CD4-positive, alpha-beta T cell treated with Interleukin-15 for 4 hours (primary cell): ENCODE measurements around the gene PLEKHA4.
A peak's percentile ranks its signal among the peaks of the same experiment; 100 is the strongest.
"Not testable (repeated sequence)": the region's sequence is repeated elsewhere in the genome, so short reads cannot be mapped to it uniquely, and the experiment has no call there.

Source experiments
- DNase-seq: peaks from one replicate; pipeline ENCODE4 v3.0.0-alpha.2; 2020; ENCODE audit warnings: low spot score

PLEKHA4 gene

DNA sequence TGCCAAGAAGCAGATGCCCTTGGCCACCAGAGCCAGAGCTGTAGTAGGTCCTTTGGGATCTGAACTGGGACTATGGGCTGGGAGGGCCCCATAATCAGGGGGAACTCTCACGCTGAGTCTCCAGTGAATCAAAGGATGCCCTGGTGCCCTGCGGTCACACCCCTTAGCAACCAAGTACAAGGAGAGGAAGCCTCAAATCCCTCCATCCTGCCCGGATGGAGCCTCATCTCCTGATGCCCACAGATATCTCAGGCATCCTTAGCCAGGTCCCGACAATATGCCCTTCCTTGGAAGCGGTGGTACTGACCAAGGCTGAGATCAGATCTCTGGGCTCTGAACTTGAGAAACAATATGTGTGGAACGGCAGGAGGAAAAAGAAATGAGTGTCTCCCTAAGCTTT lies 1.7 kb downstream of the PLEKHA4 start:
- no peak for DNase-seq

DNA sequence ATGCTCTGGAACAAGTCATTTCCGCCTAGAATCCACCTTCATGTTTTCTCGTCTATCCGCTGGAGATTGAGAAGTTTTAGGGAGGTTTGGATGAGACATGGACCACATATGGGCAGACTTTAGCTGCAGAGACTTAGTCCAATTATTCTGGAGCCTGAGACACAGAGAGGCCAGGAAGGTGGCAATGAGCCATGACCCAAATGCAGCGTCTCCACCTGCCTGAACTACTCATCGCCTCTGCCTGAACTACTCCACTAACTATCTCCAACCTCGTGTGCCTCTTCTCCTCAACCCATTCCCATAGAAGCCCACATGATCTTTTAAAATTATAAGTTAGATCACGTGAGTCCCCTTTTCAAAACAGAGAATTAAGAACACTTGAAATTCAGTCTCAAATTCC lies 5.6 kb downstream of the PLEKHA4 start:
- no peak for DNase-seq

DNA sequence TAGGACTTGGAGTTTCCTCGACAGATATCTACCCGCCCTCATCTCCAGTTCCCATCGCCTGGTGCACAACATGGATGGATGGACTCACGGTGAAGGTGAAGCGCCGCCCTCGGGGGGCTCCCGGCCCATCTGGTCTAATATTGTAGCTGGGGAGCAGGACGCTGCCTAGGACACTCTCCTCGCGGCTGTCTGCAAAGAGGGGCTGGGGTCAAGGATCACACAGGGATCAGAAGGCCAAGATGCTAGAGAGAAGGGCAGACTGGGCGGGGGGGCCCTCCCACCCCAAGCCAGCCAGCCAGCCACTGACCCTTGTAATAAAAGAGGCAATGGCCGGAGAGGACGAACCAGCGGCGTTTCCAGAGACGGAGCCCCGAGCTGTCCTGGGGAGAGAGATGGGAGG lies 7.1 kb downstream of the PLEKHA4 start:
- no peak for DNase-seq

DNA sequence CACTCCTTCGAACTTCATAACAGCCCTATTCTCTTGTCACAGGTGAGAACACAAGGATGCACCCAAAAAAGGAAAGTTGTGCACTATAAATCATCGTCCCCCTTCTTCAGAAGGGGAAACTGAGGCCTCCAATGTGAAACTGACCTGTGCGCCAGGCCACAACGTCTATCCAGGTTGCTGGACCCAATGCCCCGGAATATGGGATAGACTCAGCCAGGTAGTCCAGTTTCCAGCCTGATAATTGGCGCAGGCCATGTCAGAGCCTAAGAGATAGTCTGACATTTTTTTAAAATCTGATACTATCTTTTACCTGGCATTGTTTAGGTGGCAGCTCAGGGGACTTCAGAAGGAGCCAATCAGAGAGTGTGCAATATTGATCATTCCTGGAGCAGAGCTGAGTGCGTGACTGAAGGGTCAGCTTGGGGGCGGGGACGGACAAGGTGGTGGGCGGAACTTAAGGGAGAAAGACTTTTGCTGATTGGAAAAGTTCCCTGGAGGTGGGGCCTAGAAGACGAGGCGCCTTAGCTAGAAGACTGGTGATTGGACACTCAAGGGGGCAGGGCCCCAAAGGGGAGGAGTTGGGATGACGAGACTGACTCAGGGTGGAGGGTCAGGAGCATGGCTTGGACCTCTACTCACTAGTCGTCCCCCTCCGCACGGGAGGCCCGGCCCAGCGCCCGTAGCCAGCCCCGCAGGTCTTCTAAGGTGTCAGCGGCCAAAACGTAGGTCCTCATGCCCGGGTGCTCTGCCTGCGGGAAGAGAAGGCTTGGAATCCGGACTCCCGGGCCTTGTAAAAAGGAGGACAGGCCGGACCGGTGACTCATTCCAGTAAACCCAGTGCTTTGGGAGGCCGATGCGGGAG lies 8.5 kb downstream of the PLEKHA4 start:
- DNase-seq: no peak

DNA sequence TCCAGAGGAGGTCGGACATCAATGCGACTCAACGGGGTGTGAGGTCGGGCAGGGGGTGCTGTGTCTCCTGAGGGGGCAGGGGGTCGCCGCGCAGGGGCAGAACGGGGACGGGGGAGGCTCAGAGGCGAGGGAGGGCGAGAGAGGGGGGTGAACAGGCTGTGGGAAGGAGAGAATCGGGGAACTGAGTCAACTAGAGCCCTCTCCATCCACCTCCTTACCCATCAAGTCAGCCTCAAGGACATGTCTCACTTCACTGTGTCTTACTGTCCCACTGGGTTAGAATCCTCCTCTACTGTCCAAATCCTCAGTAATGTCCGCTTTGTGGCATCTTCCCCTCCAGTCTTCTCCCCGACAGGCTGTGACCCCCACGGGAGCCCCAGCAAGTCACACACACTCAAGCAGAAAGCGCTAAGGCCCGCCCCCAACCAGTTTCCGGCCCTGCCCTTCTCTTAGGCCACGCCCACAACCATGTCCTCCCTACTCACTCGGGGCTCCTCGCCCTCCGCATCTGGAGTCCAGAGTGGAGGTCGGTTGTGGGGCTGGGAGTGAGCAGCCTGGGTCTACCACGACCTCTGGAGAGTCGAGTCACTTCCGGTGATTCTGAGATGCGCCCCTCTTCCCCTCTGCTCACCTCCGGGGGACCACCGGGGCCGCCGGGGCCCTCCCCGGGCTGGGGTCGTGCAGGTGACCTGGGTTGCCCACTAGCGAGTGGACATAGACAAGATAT lies 9.3 kb downstream of the PLEKHA4 start:
- DNase-seq: peak; percentile 82

DNA sequence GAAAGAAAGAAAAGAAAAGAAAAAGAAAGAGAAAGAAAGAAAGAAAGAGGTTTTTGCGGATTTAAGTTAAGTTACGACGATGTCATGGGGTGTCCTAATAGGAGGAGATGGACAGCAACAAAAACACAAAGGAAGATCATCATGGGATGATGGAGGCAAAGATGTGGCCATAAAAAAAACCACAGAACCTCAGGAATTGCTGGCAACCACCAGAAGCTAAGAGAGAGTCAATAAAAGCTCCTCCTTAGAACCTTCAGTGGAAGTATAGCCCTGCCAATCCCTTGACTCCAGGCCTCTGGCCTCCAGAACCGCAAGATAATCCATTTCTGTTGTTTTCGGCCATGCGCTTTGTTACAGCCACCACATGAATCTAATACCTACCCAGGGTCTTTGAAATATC lies 11.5 kb downstream of the PLEKHA4 start:
- no peak for DNase-seq

DNA sequence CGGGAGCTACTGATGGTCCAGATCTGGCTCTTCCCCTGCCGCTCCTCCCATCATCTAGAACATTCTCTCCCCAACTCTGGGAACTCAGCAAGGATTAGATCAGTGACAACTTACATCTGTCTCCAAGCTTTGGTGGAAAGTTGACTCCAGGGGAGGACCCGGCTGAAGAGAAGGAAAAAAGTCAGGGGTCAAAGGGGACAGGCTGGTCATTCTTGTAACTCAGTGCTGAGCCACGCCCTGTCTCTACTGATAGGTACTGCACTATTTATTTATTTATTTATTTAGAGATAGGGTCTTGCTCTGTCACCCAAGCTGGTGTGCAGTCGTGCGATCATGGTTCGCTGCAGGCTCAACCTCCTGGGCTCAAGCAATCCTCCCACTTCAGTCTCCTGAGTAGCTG lies 14.3 kb downstream of the PLEKHA4 start:
- DNase-seq: no peak

DNA sequence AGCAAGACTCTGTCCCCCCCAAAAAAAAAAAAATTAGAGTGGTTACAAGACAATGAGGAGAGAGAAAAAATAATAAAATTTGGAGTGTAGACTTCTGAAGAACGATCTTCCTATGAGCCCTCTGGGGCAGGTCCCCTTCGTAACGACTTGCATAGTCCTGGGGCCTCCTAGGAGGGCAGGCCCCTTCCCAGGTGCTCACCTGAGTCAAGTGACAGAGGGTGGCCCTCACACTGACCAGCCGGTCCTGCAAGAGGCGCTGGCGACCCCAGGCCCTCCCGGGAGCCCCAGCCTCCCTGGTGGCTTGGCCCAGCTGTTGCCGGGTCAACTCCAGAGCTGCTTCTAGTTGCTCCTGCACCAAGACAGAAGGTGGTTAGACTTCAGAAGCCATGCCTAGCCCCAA lies 14.9 kb downstream of the PLEKHA4 start:
- no peak for DNase-seq

DNA sequence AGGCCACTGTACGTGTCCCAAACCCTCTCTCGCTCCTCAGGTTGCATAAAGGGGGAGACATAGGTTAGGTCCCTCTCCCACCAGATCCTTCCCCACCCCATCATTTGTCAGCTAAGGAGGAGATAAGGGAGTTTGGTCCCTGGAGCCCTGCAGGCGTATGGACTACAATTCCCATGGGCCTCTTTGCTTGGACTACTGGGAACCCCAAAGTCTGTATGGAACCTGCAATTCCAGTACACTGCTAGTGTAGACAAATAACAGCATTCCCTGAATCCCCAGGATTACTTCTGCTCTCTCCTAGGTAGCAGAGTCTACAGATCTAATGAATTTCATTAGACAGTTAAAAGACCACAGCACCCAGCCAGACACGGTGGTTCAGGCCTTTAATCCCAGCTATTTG lies 16.1 kb downstream of the PLEKHA4 start:
- no peak for DNase-seq

DNA sequence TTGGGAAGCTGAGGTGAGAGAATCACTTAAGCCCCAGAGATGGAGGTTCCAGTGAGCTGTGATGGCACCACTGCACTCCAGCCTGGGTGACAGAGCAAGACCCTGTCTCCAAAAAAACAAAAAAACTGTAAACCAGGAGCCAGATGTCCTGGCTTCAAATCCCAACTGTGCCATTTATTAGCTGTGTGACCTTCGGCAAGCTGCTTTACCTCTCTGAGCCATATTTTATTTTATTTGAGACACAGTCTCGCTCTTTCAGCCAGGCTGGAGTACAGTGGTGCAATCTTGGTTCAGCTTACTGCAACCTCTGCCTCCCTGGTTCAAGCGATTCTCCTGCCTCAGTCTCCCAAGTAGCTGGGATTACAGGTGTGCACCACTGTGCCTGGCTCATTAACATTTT lies 21.8 kb downstream of the PLEKHA4 start:
- DNase-seq: not testable (repeated sequence)

DNA sequence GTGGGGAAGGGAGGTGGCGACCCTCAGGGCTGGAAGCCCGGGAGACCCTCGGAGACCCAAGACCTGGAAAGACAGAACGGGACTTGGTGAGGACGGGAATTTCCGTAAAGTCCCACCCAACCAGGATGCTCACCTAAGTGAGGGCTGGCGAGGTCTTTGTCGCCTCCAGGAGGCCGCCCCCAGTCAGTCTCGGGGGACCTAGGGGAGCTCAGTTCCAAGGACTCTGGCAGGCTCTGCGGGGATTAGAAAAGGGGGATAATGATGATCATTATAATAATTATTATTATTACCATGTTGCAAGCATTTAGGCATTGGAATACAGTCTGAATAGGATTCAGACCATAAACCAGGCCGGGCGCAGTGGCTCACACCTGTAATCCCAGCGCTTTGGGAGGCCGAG lies 23.0 kb downstream of the PLEKHA4 start:
- DNase-seq: no peak

DNA sequence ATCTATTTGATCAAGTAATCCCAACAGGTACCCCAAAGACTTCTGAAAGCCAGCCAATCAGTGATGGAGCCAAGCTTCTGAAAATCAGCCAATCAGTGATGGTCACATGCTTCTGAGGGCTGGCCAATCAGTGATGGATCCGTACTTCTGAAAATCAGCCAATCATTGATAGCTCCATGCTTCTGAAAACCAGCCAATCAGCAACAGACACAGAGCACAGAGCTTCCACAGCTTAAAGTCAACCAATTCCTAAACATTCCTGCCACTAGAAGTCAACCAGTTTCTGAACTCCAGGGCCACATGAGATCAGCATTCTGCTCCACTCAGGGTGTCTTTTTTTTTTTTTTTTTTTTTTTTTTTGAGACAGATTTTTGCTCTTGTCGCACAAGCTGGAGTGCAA lies 23.9 kb downstream of the PLEKHA4 start:
- DNase-seq: no peak

DNA sequence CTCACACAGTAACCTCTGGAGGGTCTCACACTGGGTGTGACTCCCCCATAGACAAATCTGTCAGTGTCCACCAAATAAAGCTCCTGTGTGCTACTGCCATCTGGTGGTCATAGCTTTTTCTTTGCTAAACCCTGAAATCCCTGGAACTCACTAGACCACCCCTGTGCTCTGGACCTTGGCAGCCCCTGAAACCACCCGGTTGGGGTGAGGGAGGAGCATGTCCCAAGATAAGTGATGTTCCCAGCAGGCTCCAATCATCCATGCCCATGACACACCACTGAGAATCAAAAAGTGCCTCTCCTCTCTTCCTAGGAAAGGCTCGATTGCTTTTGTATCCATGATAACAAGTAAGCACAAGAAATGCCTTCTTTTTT lies 25.6 kb downstream of the PLEKHA4 start:
- DNase-seq: peak; percentile 62

DNA sequence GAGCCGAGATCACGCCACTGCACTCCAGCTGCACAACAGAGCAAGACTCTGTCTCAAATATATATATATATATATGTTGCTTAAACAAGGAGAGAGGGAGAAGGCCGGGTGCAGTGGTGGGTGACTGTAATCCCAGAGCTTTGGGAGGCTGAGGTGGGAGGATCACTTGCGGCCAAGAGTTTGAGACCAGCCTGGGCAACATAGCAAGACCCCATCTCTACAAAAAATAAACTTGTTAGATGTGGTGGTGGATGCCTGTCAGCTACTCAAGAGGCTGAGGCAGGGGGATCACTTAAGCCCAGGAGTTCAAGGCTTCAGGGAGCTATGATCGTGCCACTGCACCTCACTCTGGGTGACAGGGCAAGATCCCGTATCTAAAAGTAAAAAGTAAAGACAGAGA lies 26.8 kb downstream of the PLEKHA4 start:
- DNase-seq: no peak

DNA sequence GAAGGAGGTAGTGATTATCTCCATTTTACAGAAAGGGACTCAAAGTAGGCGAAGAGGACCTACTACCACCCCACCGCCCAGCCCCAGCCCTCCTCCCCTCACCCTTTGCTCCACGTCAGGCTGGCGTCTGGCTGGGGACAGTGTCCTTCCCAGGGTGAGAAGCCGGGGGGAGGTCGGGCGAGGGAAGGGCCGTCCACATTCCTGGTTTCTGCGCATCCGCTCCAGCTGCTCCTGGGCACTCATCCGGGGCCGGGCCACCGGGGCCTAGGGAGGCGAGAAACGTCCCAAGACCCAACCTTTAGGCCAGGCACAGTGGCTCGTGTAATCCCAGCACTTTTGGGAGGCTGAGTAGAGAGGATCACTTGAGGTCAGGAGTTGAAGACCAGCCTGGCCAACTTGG lies 27.4 kb downstream of the PLEKHA4 start:
- no peak for DNase-seq

DNA sequence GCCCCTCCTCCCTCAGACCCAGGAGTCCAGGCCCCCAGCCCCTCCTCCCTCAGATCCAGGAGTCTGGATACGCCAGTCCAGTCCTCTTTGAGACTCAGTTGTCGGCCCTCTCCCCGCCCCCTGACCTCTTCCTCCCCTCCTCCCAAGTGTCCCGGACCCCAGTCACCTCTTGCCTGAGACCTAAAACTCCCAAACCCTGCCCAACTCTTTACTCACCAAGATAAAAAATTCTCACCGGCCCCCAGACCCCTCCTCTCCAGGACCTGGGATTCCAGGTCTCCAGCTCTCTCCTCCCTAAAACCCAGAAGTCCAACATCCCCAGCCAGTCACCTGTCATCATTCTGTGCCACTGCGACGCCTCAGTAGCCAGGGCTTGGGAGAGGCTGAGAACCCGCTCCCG lies 30.7 kb downstream of the PLEKHA4 start:
- no peak for DNase-seq

DNA sequence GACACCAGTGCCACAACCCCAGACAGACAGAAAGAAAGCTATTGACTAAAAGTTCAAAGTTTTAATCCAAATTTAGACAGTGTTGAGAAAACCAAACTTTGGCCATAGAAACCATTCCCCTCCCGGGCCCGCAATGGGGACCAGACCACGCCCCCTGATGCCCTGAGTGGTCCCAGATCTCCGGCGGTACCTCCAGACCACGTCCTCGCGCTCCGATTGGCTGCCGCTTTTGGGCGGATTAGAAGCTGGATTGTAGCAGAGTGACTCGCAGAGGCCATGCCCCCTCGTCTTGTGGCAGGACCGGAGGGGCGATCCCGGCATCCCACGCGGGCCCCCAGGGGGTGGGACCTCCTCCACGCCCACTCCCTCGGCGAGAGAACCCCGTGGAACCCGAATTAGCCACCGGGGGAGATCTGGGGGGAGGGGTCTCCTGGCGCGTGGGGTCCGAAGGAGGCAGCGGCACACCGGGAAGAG lies 31.3 kb downstream of the PLEKHA4 start:
- peak; percentile 75 for DNase-seq

DNA sequence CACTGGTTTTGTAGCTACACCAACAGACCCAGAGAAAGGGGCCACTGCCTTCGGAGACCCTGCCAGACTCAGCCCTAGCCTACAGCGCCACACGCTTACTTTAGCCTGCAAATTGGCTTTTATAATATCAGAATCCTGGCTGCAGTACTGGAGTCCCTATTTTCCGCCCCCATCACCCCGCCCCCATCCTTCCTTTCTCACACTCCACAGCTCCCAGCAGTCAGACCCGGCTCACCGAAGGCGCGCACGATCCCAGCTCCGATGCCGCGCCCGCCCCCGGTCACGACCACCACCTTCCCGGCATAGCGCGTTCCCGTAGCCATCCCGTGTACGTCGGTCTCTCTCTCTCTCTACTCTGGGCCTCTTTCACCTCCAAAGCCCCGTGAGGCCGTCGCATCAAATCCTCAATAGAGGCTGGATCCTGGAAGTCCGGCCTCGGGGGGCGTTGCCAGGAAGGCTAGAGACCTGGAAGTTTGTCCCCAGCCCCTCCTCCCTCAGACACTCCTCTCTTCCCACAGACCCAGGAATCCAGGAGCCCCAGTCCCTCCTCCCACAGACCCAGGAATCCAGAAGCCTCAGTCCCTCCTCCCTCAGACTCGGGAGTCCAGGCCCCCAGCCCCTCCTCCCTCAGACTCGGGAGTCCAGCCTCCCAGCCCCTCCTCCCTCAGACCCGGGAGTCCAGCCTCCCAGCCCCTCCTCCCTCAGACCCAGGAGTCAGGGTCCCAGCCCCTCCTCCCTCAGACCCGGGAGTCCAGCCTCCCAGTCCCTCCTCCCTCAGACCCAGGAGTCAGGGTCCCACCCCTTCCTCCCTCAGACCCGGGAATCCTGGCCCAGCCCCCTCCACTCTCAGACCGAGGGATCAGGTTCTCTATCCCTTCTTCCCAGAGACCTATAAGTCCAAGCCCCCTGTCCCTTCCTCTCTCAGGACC lies 32.1 kb downstream of the PLEKHA4 start, which contains the start of gene HSD17B14:
Gene HSD17B14, minus strand, starts transcription at position 403 of the 929 bp plus-strand sequence. Its CDS starts 80 bp downstream, at position 323.
- DNase-seq: no peak

DNA sequence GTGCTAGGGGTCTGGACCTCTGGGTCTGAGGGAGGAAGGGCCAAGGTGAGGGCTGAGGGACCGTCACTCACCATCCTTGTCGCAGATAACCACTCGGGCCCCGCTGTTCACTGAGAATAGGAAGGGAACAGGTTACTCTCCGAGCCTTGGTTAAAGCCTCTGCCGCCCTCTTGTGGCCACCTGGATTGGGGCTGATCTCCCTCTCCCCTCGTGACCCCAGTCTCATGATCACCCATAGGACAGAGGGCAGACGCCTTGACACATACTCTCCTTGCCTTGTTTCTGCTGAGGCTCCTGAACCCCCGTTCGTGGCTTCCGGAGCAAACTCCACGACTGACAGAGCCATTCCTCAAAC lies 32.7 kb downstream of the PLEKHA4 start:
- peak; percentile 93 for DNase-seq

DNA sequence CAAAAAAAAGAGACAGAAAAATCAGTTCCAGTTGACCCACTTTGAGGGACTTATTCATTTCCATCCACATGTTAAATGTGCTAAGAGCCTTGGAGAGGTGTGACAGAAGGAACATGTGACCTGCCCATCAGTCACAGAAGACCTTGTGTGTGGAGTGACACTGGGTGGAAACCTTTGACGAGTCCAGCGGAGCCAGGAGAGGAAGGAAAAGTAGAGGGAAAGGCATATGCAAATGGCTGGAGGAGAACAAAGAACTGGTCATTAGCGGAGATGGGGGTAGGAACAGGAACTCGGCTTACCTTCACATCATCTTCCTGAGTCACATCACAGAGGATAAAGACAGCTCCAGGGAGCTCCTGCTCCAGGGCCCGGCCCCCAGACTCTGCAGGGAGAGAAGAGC lies 34.4 kb downstream of the PLEKHA4 start:
- DNase-seq: no peak

DNA sequence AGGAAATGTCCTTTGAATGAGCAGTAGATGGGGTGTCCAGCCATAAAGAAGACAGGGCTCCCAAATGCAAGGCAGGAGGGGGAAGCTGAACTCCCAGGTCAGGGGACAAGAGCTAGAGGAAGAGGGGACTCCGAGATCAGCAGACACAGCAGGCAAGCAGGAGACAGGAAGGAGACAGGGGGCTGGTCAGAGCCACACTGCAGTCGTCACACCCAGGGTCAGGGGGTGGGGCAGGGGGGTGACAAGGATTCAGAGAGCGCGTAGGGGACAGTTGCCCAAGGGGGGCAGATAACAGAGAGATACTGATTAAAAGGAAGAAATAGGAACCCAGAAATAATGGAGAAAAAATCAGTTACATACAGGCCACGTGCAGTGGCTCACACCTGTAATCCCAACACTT lies 35.4 kb downstream of the PLEKHA4 start:
- DNase-seq: no peak

DNA sequence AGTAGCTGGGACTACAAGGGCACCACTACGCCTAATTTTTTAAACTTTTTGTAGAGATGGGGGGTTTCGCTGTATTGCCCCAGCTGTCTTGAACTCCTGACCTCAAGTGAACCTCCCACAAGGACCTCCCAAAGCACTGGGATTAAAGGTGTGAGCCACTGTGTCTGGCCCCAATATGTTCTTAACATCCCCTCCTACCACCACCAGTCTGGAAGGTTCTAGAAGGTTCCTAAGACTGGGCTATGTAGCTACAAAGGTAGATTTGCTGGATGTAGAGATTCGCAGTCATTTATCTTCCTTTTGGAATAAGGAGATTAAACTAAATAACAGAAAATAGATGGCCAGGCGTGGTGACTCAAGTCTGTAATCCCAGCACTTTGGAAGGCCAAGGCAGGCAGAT lies 37.5 kb downstream of the PLEKHA4 start:
- DNase-seq: no peak
